K562 (cell line): ENCODE results near the gene SPOCD1. TPM values are rescaled to one million over a fixed set of nuclear protein-coding genes. Genes with fewer than 3 reads are reported as not detected.
A peak's percentile ranks its signal among the peaks of the same experiment; 100 is the strongest.

Source experiments
- ATAC-seq: fragments of 200-7000 bp; cut with Tn5 transposase; 3 replicates; pipeline ENCODE4 v1.9.1; 2020; ENCODE audit warnings: moderate library complexity
- BruUV-seq: library from RNA; stranded (reverse); fragments of 400-500 nt; replicated peaks from 2 replicates; lab custom pipeline; 2021; lab: Mats Ljungman, UMichigan
- CTCF ChIA-PET: fragments of 300-600 bp; formaldehyde crosslinking; extraction: SDS; loops from one replicate; lab custom pipeline; 2021; ENCODE audit warnings: low intra/inter-chr PET ratio; lab: Yijun Ruan, JAX
- POLR2A ChIA-PET: fragments of 300-600, 350-650 bp; sonication (Branson Sonifier 250); formaldehyde crosslinking; extraction: SDS; loops from one replicate; lab custom pipeline; 2021; ENCODE audit warnings: antibody characterized with exemption, inconsistent platforms; lab: Yijun Ruan, JAX
- DNase-seq, 4 experiments: peaks; one replicate each; pipeline versions ENCODE4 v3.0.0 to v3.0.0-alpha.2; 2011 to 2018; ENCODE audit warnings: low spot score in 3 of 4, mixed read lengths in 3 of 4; ENCODE audit errors: extremely low read depth in 1 of 4
- FAIRE-seq: peaks from 2 replicates; lab custom pipeline; 2011; peaks lifted over from hg19 to GRCh38; lab: Jason Lieb, UNC
- H2AFZ ChIP-seq: 2 replicates; pipeline ENCODE4 v1.6.0; 2011; ENCODE audit warnings: low read depth, low read length, control low read depth, inconsistent platforms
- H3K27ac ChIP-seq: fragments of 200-600 bp; 3 replicates; pipeline ENCODE4 v1.8.0; 2011; ENCODE audit warnings: low read depth, mild to moderate bottlenecking, control low read depth, inconsistent platforms, low read length, moderate library complexity, mixed read lengths; ENCODE audit errors: extremely low read depth
- H3K27me3 ChIP-seq, 2 experiments: fragments of 300-600 bp in 1 of 2; 2 replicates in 1 of 2; 3 replicates in 1 of 2; pipeline versions ENCODE4 v1.6.0 to v1.8.0; 2011; ENCODE audit warnings: inconsistent platforms in 2 of 2, low read length in 2 of 2, mild to moderate bottlenecking in 1 of 2, mixed read lengths in 1 of 2, moderate library complexity in 1 of 2; ENCODE audit not compliant: control insufficient read depth in 2 of 2, insufficient read depth in 2 of 2
- H3K36me3 ChIP-seq: fragments of 300-600 bp; 3 replicates; pipeline ENCODE4 v1.8.0; 2011; ENCODE audit warnings: mild to moderate bottlenecking, low read length, inconsistent platforms; ENCODE audit not compliant: control insufficient read depth, insufficient read depth
- H3K4me1 ChIP-seq, 2 experiments: fragments of 200-600 bp in 1 of 2; replicated peaks in 1 of 2; 2 replicates in 1 of 2; 3 replicates in 1 of 2; pipeline versions ENCODE4 v1.5.1 to v1.8.0; 2011; ENCODE audit warnings: inconsistent platforms in 2 of 2, low read length in 2 of 2, mild to moderate bottlenecking in 1 of 2, mixed read lengths in 1 of 2, moderate library complexity in 1 of 2; ENCODE audit not compliant: control insufficient read depth in 2 of 2, insufficient read depth in 2 of 2
- H3K4me2 ChIP-seq: 2 replicates; pipeline ENCODE4 v1.6.1; 2011; ENCODE audit warnings: low read length, control low read depth, inconsistent platforms, mixed read lengths; ENCODE audit not compliant: insufficient read depth
- H3K4me3 ChIP-seq: fragments of 200-600 bp; sonication (generic), shearing (Covaris generic); 2 replicates; pipeline ENCODE4 v1.5.1; 2016; ENCODE audit warnings: control low read depth, inconsistent platforms
- H3K79me2 ChIP-seq: fragments of 200-600 bp; 3 replicates; pipeline ENCODE4 v1.8.0; 2011; ENCODE audit warnings: low read length, inconsistent platforms; ENCODE audit not compliant: control insufficient read depth, insufficient read depth
- H3K9ac ChIP-seq, 2 experiments: 2 replicates each; pipeline versions ENCODE4 v1.6.0 to v1.6.1; 2011; ENCODE audit warnings: low read depth in 2 of 2, low read length in 2 of 2, control low read depth in 1 of 2, inconsistent platforms in 1 of 2, mild to moderate bottlenecking in 1 of 2, mixed read lengths in 1 of 2; ENCODE audit not compliant: insufficient read depth in 1 of 2
- H3K9me1 ChIP-seq: one replicate; pipeline ENCODE4 v1.6.0; 2011; ENCODE audit warnings: inconsistent platforms, mild to moderate bottlenecking, low read length, moderate library complexity; ENCODE audit not compliant: control insufficient read depth, insufficient read depth
- H3K9me3 ChIP-seq: replicated peaks from 2 replicates; pipeline ENCODE4 v1.5.1; 2011; ENCODE audit warnings: low read depth, low read length, inconsistent platforms; ENCODE audit not compliant: control insufficient read depth, insufficient read depth
- H4K20me1 ChIP-seq: replicated peaks from 2 replicates; pipeline ENCODE4 v1.6.1; 2011; ENCODE audit warnings: low read length, inconsistent platforms, mixed read lengths; ENCODE audit not compliant: control insufficient read depth, insufficient read depth
- CHAMP1 ChIP-seq: fragments of 450-650 bp; IDR thresholded peaks from 2 replicates; pipeline ENCODE4 v1.6.1; 2016; ENCODE audit warnings: mild to moderate bottlenecking
- FOXP4 ChIP-seq: sonication (generic); formaldehyde crosslinking; IDR thresholded peaks from 2 replicates; pipeline ENCODE4 v1.8.0; 2022; ENCODE audit warnings: mild to moderate bottlenecking, missing genetic modification reagents, borderline replicate concordance
- HMGN3 ChIP-seq: IDR thresholded peaks from 2 replicates; pipeline ENCODE4 v1.6.1; 2011; ENCODE audit warnings: borderline replicate concordance, low read depth, mild to moderate bottlenecking, mixed read lengths, low read length; ENCODE audit not compliant: insufficient read length; ENCODE audit errors: extremely low read depth
- MYNN ChIP-seq, 2 experiments: sonication (generic); formaldehyde crosslinking in 1 of 2; IDR thresholded peaks; 2 replicates each; pipeline versions ENCODE4 v1.5.0 to v1.6.1; 2016 to 2020; ENCODE audit warnings: antibody characterized with exemption in 1 of 2, missing genetic modification reagents in 1 of 2
- NELFE ChIP-seq: IDR thresholded peaks from 2 replicates; pipeline ENCODE4 v1.6.1; 2011; ENCODE audit warnings: mild to moderate bottlenecking; ENCODE audit not compliant: insufficient read depth, insufficient read length
- NR2C2 ChIP-seq, 2 experiments: fragments of 200-800 bp in 1 of 2; sonication (Bioruptor generic) in 1 of 2; sonication (generic) in 1 of 2; formaldehyde crosslinking in 1 of 2; IDR thresholded peaks; 2 replicates each; pipeline versions ENCODE4 v1.6.1 to v1.8.0; 2016 to 2022; ENCODE audit warnings: mild to moderate bottlenecking in 1 of 2, missing compliant biosample characterization in 1 of 2, missing genetic modification characterization in 1 of 2, missing genetic modification reagents in 1 of 2
- RCOR1 ChIP-seq, 2 experiments: IDR thresholded peaks; 2 replicates each; pipeline ENCODE4 v1.6.1; 2012; ENCODE audit warnings: low read depth in 2 of 2, low read length in 2 of 2, borderline replicate concordance in 1 of 2, improper control_type of control experiment in 1 of 2
- RFX1 ChIP-seq: fragments of 450-650 bp; IDR thresholded peaks from 2 replicates; pipeline ENCODE4 v1.6.1; 2016; ENCODE audit warnings: mild to moderate bottlenecking, moderate library complexity
- TEAD4 ChIP-seq, 2 experiments: sonication (generic) in 1 of 2; formaldehyde crosslinking in 1 of 2; IDR thresholded peaks; 2 replicates each; pipeline versions ENCODE4 v1.6.1 to v1.8.0; 2012 to 2022; ENCODE audit warnings: borderline replicate concordance in 1 of 2, inconsistent platforms in 1 of 2, low read length in 1 of 2, mild to moderate bottlenecking in 1 of 2, missing genetic modification reagents in 1 of 2
- ZNF263 ChIP-seq: sonication (generic); formaldehyde crosslinking; IDR thresholded peaks from 2 replicates; pipeline ENCODE4 v1.8.0; 2022; ENCODE audit warnings: mild to moderate bottlenecking, missing genetic modification reagents, borderline replicate concordance
- ZSCAN29 ChIP-seq: fragments of 450-650 bp; IDR thresholded peaks from 2 replicates; pipeline ENCODE4 v1.6.1; 2017
- WGBS: fragments of 100-300 bp; shearing (Covaris generic); methylation state at CpG from one replicate; pipeline ENCODE4 v1.1.6; 2016; ENCODE audit warnings: low coverage, mixed read lengths; ENCODE audit not compliant: insufficient coverage; ENCODE audit errors: missing lambda C conversion rate; 5-methylcytosine and 5-hydroxymethylcytosine counted together
- in situ Hi-C: fragments of 300-500 bp; cut with MboI; formaldehyde crosslinking; loops from 4 replicates; pipeline ENCODE4 v1.15.0; 2018; ENCODE audit warnings: inconsistent platforms, mixed read lengths
- intact Hi-C: fragments of 100-400 bp; cut with micrococcal nuclease; formaldehyde crosslinking; loops from 2 replicates; pipeline ENCODE4 v1.14.2; 2022
- polyA plus RNA-seq, 8 experiments: library from polyadenylated mRNA; depleted of rRNA in 4 of 8; stranded (reverse) in 5 of 8; unstranded in 3 of 8; fragments of >200 nt; fragmentation: Nextera tagmentation in 2 of 8; fragmentation: Illumina TruSeq in 1 of 8; extraction: Ambion mirVana in 2 of 8; extraction: Trizol in 1 of 8; gene quantifications; 2 replicates each; pipeline versions ENCODE4 v1.2.1 to v1.2.3, GENCODE V29; 2011 to 2014; ENCODE audit warnings: inconsistent platforms in 1 of 8, missing spikeins in 1 of 8
- total RNA-seq, 7 experiments: library from RNA; depleted of rRNA in 6 of 7; stranded (reverse); fragments of >200 nt in 6 of 7; fragmentation: Illumina TruSeq in 2 of 7; extraction: Trizol in 2 of 7; gene quantifications; 2 replicates each; pipeline versions ENCODE4 v1.2.1 to v1.2.3, GENCODE V29; 2011 to 2021; ENCODE audit warnings: low replicate concordance in 1 of 7

SPOCD1 gene
- total and polyA plus RNA-seq, 9 of the 15 experiments (the other 6 are each of a cell fraction or from before 2014, with no cell fraction given), result 0.03 to 0.71 (median 0.26) TPM; not detected in 1

GRCh38 chr1:31781756-31782371 lies 34.0 kb downstream of the SPOCD1 start:
- Histone ChIP-seq H3K4me3 (no peak overlapping the region), H3K36me3 (no peaks in the 10 kb centered on the region), H4K20me1 (no peaks in the 10 kb centered on the region), H3K9me1 (no peaks in the 10 kb centered on the region), H3K79me2 (no peaks in the 10 kb centered on the region), H3K9me3 (no peaks in the 10 kb centered on the region), H3K27ac (no peak overlapping the region), H3K27me3 (peaks cover 0 to 13% of the 10 kb centered on the region in 2 experiments; a peak in 2 of 5 replicates), H2AFZ (no peak overlapping the region), H3K9ac (peak overlapping the region in 1 of 2 experiments; percentile 51; a peak in 1 of 4 replicates), H3K4me1 (peaks cover 18 to 24% of the 10 kb centered on the region in 2 experiments), H3K4me2 (peak overlapping the region; percentile 33; the same call in 1 of the 2 replicates)
- ATAC-seq (peak; percentile 19), FAIRE-seq (no peak), DNase-seq (peak in 1 of 4 experiments; percentile 45)
- 21% methylated on average over 18 of the region's 18 CpGs for WGBS
- ChIA-PET CTCF (no interaction called here), POLR2A (interaction anchor here (0.6 to 1.0 kb wide), 2 partner anchors 12 to 61 kb away, joined by 3 to 4 read pairs; no protein-coding TSS in a partner anchor)
- intact Hi-C loops, result loop anchor here (10.0 kb wide), 2 partner anchors 217 to 283 kb away; no protein-coding TSS in a partner anchor
- in situ Hi-C loops, result no loop called here
- peak; percentile 5 for TF ChIP-seq HMGN3
- no peak for TF ChIP-seq ZSCAN29
- TF ChIP-seq ZNF263 (CRISPR knock-in tag), result 0 out of 2 replicates have a peak, but pooled peaks have one; percentile 29
- TF ChIP-seq TEAD4 (IDR thresholded peaks at IDR 0.05; ENCODE audit: low read length), result no peak
- peak; percentile 26; the same call in 1 of the 2 replicates for TF ChIP-seq TEAD4 (CRISPR knock-in tag; IDR thresholded peaks at IDR 0.05; ENCODE audit: borderline replicate concordance)
- no peak for TF ChIP-seq NELFE
- TF ChIP-seq RCOR1 (IDR thresholded peaks at IDR 0.05; ENCODE audit: borderline replicate concordance in 1 of 2, low read depth in 2 of 2, low read length in 2 of 2), result 0 out of 4 replicates have a peak, but pooled peaks of 1 of the 2 experiments have one; percentile 4
- 0 out of 2 replicates have a peak, but pooled peaks have one; percentile 37 for TF ChIP-seq FOXP4 (CRISPR knock-in tag)
- TF ChIP-seq CHAMP1, result no peak
- TF ChIP-seq RFX1, result peak; percentile 82
- peak; percentile 65; the same call in 1 of the 2 replicates for TF ChIP-seq MYNN (IDR thresholded peaks at IDR 0.05)
- TF ChIP-seq MYNN (CRISPR knock-in tag; IDR thresholded peaks at IDR 0.05), result no peak
- no peak for TF ChIP-seq NR2C2 (CRISPR knock-in tag; IDR thresholded peaks at IDR 0.05)
- TF ChIP-seq NR2C2 (tag; IDR thresholded peaks at IDR 0.05), result peak; percentile 26; the same call in 1 of the 2 replicates
- no TSS peak for BruUV-seq
